GM21423 (cell line): ENCODE results near the gene TNFAIP3.
"Not testable (repeated sequence)": the region's sequence is repeated elsewhere in the genome, so short reads cannot be mapped to it uniquely, and the experiment has no call there.

Experiments
- ATAC-seq: cut with Tn5 transposase; IDR thresholded peaks from one replicate; pipeline ENCODE4 v1.9.1; 2021; ENCODE audit warnings: mild to moderate bottlenecking, moderate library complexity; ENCODE audit not compliant: unreplicated experiment

TNFAIP3 gene

GRCh38 chr6:137877113-137877512 lies 10.1 kb downstream of the TNFAIP3 start:
- ATAC-seq, result no peak

GRCh38 chr6:137877606-137878005 lies 10.5 kb downstream of the TNFAIP3 start:
- ATAC-seq, result no peak

- ATAC-seq, result no peak
Measured at GRCh38 chr6:137878029-137878428, 11.0 kb downstream of the TNFAIP3 start.

- ATAC-seq, result no peak
Measured at GRCh38 chr6:137878486-137879285, 11.6 kb downstream of the TNFAIP3 start.

GRCh38 chr6:137879299-137879698 lies 12.2 kb downstream of the TNFAIP3 start:
- no peak for ATAC-seq

GRCh38 chr6:137879885-137880745 lies 13.1 kb downstream of the TNFAIP3 start:
- ATAC-seq, result no peak

GRCh38 chr6:137880746-137881521 lies 13.9 kb downstream of the TNFAIP3 start:
- ATAC-seq, result no peak

- no peak for ATAC-seq
Measured at GRCh38 chr6:137881522-137881886, 14.4 kb downstream of the TNFAIP3 start.

- ATAC-seq, result no peak
Measured at GRCh38 chr6:137882225-137882961, 15.3 kb downstream of the TNFAIP3 start.

- ATAC-seq, result no peak
Measured at GRCh38 chr6:137883400-137884148, 16.5 kb downstream of the TNFAIP3 start.

- no peak for ATAC-seq
Measured at GRCh38 chr6:137884149-137884909, 17.3 kb downstream of the TNFAIP3 start.

GRCh38 chr6:137884910-137885229 lies 17.8 kb downstream of the TNFAIP3 start:
- ATAC-seq, result not testable (repeated sequence)

GRCh38 chr6:137886226-137886625 lies 19.2 kb downstream of the TNFAIP3 start:
- ATAC-seq, result not testable (repeated sequence)

GRCh38 chr6:137890983-137891537 lies 24.0 kb downstream of the TNFAIP3 start:
- ATAC-seq, result no peak

GRCh38 chr6:137892271-137892708 lies 25.2 kb downstream of the TNFAIP3 start:
- no peak for ATAC-seq

GRCh38 chr6:137893181-137893580 lies 26.1 kb downstream of the TNFAIP3 start:
- ATAC-seq, result no peak

GRCh38 chr6:137893726-137894125 lies 26.7 kb downstream of the TNFAIP3 start:
- no peak for ATAC-seq

GRCh38 chr6:137894378-137894777 lies 27.3 kb downstream of the TNFAIP3 start:
- not testable (repeated sequence) for ATAC-seq
